Prostate gland (tissue), 2 donors: ENCODE measurements around the gene DICER1. TPM values are rescaled to one million over a fixed set of nuclear protein-coding genes. Genes with fewer than 3 reads are reported as not detected.

Experiments
- DNase-seq: peaks from one replicate; pipeline ENCODE4 v3.0.0-alpha.2; 2019; ENCODE audit warnings: low spot score
- H3K27ac ChIP-seq, 2 donors: fragments of 200-600 bp; sonication (generic); 2 replicates each; pipeline ENCODE4 v1.5.1; 2017 to 2019
- H3K27me3 ChIP-seq: fragments of 200-600 bp; sonication (generic); replicated peaks from 2 replicates; pipeline ENCODE4 v1.5.1; 2019; ENCODE audit not compliant: insufficient read depth
- H3K36me3 ChIP-seq, 2 donors: fragments of 200-600 bp; sonication (generic); 1 replicate in 1 of 2; 2 replicates in 1 of 2; pipeline versions ENCODE4 v1.5.1 to v1.8.1; 2017 to 2019
- H3K4me1 ChIP-seq: fragments of 200-600 bp; sonication (generic); replicated peaks from 2 replicates; pipeline ENCODE4 v1.5.1; 2019
- H3K4me3 ChIP-seq, 2 donors: fragments of 200-600 bp; sonication (generic); 2 replicates each; pipeline ENCODE4 v1.5.1; 2017 to 2019
- H3K9me3 ChIP-seq: fragments of 200-600 bp; sonication (generic); 2 replicates; pipeline ENCODE4 v1.5.1; 2017
- CTCF ChIP-seq, 4 experiments: fragments of 200-600 bp in 2 of 4; fragments of 450-650 bp in 2 of 4; sonication (generic) in 2 of 4; IDR thresholded peaks; 1 replicate in 3 of 4; 2 replicates in 1 of 4; pipeline ENCODE4 v1.5.1; 2016 to 2019; ENCODE audit warnings: antibody characterized with exemption in 4 of 4, mild to moderate bottlenecking in 2 of 4, moderate library complexity in 2 of 4
- POLR2A ChIP-seq: fragments of 450-650 bp; IDR thresholded peaks from one replicate; pipeline ENCODE4 v1.6.1; 2016; ENCODE audit warnings: antibody characterized with exemption, mild to moderate bottlenecking
- POLR2AphosphoS5 ChIP-seq: sonication (generic); formaldehyde crosslinking; IDR thresholded peaks from one replicate; pipeline ENCODE4 v1.6.1; 2017; ENCODE audit warnings: antibody characterized with exemption
- WGBS: methylation state at CpG from one replicate; pipeline ENCODE4 v1.1.5; 2018; 5-methylcytosine and 5-hydroxymethylcytosine counted together
- intact Hi-C: fragments of 100-400 bp; cut with DNase I; formaldehyde crosslinking; loops from one replicate; pipeline ENCODE4 v1.14.2; 2022
- total RNA-seq, 2 donors: library from RNA; depleted of rRNA; stranded (reverse); fragments of >200 nt; gene quantifications; one replicate each; pipeline ENCODE4 v1.1.0, GENCODE V29; 2016

Gene DICER1
- total RNA-seq, 2 donors from 2014 or later: 25.4 to 86.3 TPM

GRCh38 chr14:95085321-95085720 lies 72.0 kb downstream of the DICER1 start:
- TF ChIP-seq CTCF (IDR thresholded peaks at IDR 0.05): no peak
- TF ChIP-seq POLR2AphosphoS5: no peak
- TF ChIP-seq POLR2A: no peak
- Histone ChIP-seq H3K27me3 (no peaks in the 10 kb centered on the region), H3K36me3 (no peaks in the 10 kb centered on the region), H3K27ac (no peak overlapping the region), H3K9me3 (no peaks in the 10 kb centered on the region), H3K4me1 (no peaks in the 10 kb centered on the region), H3K4me3 (no peak overlapping the region)
- 91% methylated on average over 5 of the region's 5 CpGs for WGBS
- intact Hi-C loops: no loop called here
- DNase-seq: no peak

GRCh38 chr14:95078867-95079266 lies 78.5 kb downstream of the DICER1 start:
- Histone ChIP-seq H3K4me1 (no peaks in the 10 kb centered on the region), H3K9me3 (no peaks in the 10 kb centered on the region), H3K27me3 (no peaks in the 10 kb centered on the region), H3K27ac (no peak overlapping the region), H3K36me3 (no peaks in the 10 kb centered on the region), H3K4me3 (no peak overlapping the region)
- TF ChIP-seq POLR2A (no peak), CTCF (IDR thresholded peaks at IDR 0.05) (no peak), POLR2AphosphoS5 (no peak)
- intact Hi-C loops: no loop called here
- DNase-seq: no peak
- 84% methylated on average over 3 of the region's 3 CpGs for WGBS

- no peaks in the 10 kb centered on the region for H3K9me3 ChIP-seq
- TF ChIP-seq POLR2AphosphoS5 (no peak), CTCF (IDR thresholded peaks at IDR 0.05) (no peak), POLR2A (no peak)
- intact Hi-C loops: no loop called here
- H3K36me3 ChIP-seq: no peaks in the 10 kb centered on the region
- H3K27ac ChIP-seq: no peak overlapping the region
- DNase-seq: no peak
- WGBS: 54% methylated on average over 7 of the region's 7 CpGs
- H3K4me1 ChIP-seq: no peaks in the 10 kb centered on the region
- H3K4me3 ChIP-seq: no peak overlapping the region
- no peaks in the 10 kb centered on the region for H3K27me3 ChIP-seq
Observed at GRCh38 chr14:95077345-95077744, 80.0 kb downstream of the DICER1 start.

GRCh38 chr14:95075789-95076188 lies 81.5 kb downstream of the DICER1 start:
- 99% methylated on average over 2 of the region's 2 CpGs for WGBS
- no peaks in the 10 kb centered on the region for H3K9me3 ChIP-seq
- H3K4me1 ChIP-seq: no peaks in the 10 kb centered on the region
- no peak overlapping the region for H3K4me3 ChIP-seq
- no peak for DNase-seq
- H3K36me3 ChIP-seq: no peaks in the 10 kb centered on the region
- no peaks in the 10 kb centered on the region for H3K27me3 ChIP-seq
- no peak overlapping the region for H3K27ac ChIP-seq
- no peak for TF ChIP-seq POLR2AphosphoS5
- TF ChIP-seq CTCF (IDR thresholded peaks at IDR 0.05): no peak
- TF ChIP-seq POLR2A: no peak
- intact Hi-C loops: no loop called here

GRCh38 chr14:95073947-95074346 lies 83.4 kb downstream of the DICER1 start:
- Histone ChIP-seq H3K27me3 (no peaks in the 10 kb centered on the region), H3K27ac (no peak overlapping the region), H3K4me3 (no peak overlapping the region), H3K9me3 (no peaks in the 10 kb centered on the region), H3K36me3 (no peaks in the 10 kb centered on the region), H3K4me1 (no peaks in the 10 kb centered on the region)
- intact Hi-C loops: no loop called here
- no peak for DNase-seq
- WGBS: 100% methylated on average over 3 of the region's 3 CpGs
- no peak for TF ChIP-seq POLR2A
- no peak for TF ChIP-seq CTCF (IDR thresholded peaks at IDR 0.05)
- no peak for TF ChIP-seq POLR2AphosphoS5
